HEK293 (cell line): ENCODE measurements around the gene CTCF.

Experiments used
- HOXA7 ChIP-seq: sonication (generic); formaldehyde crosslinking; IDR thresholded peaks from 2 replicates; pipeline ENCODE4 v1.8.1; 2022; ENCODE audit warnings: missing genetic modification reagents, borderline replicate concordance
- PATZ1 ChIP-seq: fragments of 450-650 bp; formaldehyde crosslinking; IDR thresholded peaks from 2 replicates; pipeline ENCODE4 v1.5.1; 2016; ENCODE audit warnings: missing biosample characterization, missing genetic modification characterization
- PBX3 ChIP-seq: sonication (generic); formaldehyde crosslinking; IDR thresholded peaks from 2 replicates; pipeline ENCODE4 v1.8.1; 2022; ENCODE audit warnings: mild to moderate bottlenecking, moderate library complexity, missing genetic modification reagents
- TSHZ1 ChIP-seq: fragments of 450-650 bp; formaldehyde crosslinking; IDR thresholded peaks from 2 replicates; pipeline ENCODE4 v1.5.1; 2016; ENCODE audit warnings: missing biosample characterization, missing genetic modification characterization, borderline replicate concordance
- ZBTB6 ChIP-seq: fragments of 450-650 bp; formaldehyde crosslinking; IDR thresholded peaks from 2 replicates; pipeline ENCODE4 v1.5.1; 2017; ENCODE audit warnings: missing biosample characterization, missing genetic modification characterization
- ZFHX2 ChIP-seq: fragments of 450-650 bp; formaldehyde crosslinking; conservative IDR thresholded peaks from 2 replicates; pipeline ENCODE4 v1.5.1; 2016; ENCODE audit warnings: missing biosample characterization, missing genetic modification characterization
- ZFP3 ChIP-seq: fragments of 450-650 bp; formaldehyde crosslinking; IDR thresholded peaks from 2 replicates; pipeline ENCODE4 v1.5.1; 2016; ENCODE audit warnings: low read depth, missing biosample characterization, missing genetic modification characterization
- ZFP69B ChIP-seq: fragments of 450-650 bp; formaldehyde crosslinking; IDR thresholded peaks from 2 replicates; pipeline ENCODE4 v1.5.1; 2016; ENCODE audit warnings: missing biosample characterization, missing genetic modification characterization
- ZIC2 ChIP-seq: fragments of 450-650 bp; formaldehyde crosslinking; IDR thresholded peaks from 2 replicates; pipeline ENCODE4 v1.5.1; 2016; ENCODE audit warnings: missing biosample characterization, missing genetic modification characterization
- ZNF133 ChIP-seq: fragments of 450-650 bp; formaldehyde crosslinking; IDR thresholded peaks from 2 replicates; pipeline ENCODE4 v1.5.1; 2016; ENCODE audit warnings: missing biosample characterization, missing genetic modification characterization
- ZNF138 ChIP-seq: fragments of 450-650 bp; formaldehyde crosslinking; IDR thresholded peaks from 2 replicates; pipeline ENCODE4 v1.5.1; 2016; ENCODE audit warnings: missing biosample characterization, missing genetic modification characterization, borderline replicate concordance
- ZNF184 ChIP-seq: fragments of 450-650 bp; IDR thresholded peaks from 2 replicates; pipeline ENCODE4 v1.5.1; 2018; ENCODE audit warnings: missing biosample characterization, mild to moderate bottlenecking, missing genetic modification characterization
- ZNF211 ChIP-seq: fragments of 450-650 bp; formaldehyde crosslinking; IDR thresholded peaks from 2 replicates; pipeline ENCODE4 v1.5.1; 2016; ENCODE audit warnings: low read depth, missing biosample characterization, missing genetic modification characterization
- ZNF223 ChIP-seq: fragments of 450-650 bp; formaldehyde crosslinking; IDR thresholded peaks from 2 replicates; pipeline ENCODE4 v1.5.1; 2016; ENCODE audit warnings: missing biosample characterization, missing genetic modification characterization
- ZNF26 ChIP-seq: fragments of 450-650 bp; formaldehyde crosslinking; IDR thresholded peaks from 2 replicates; pipeline ENCODE4 v1.5.1; 2016; ENCODE audit warnings: missing biosample characterization, missing genetic modification characterization
- ZNF341 ChIP-seq: fragments of 450-650 bp; formaldehyde crosslinking; IDR thresholded peaks from 2 replicates; pipeline ENCODE4; 2016; ENCODE audit warnings: low read depth, missing biosample characterization, missing genetic modification characterization
- ZNF488 ChIP-seq: fragments of 450-650 bp; formaldehyde crosslinking; IDR thresholded peaks from 2 replicates; pipeline ENCODE4 v1.5.1; 2016; ENCODE audit warnings: missing biosample characterization, missing genetic modification characterization
- ZNF510 ChIP-seq: fragments of 450-650 bp; formaldehyde crosslinking; IDR thresholded peaks from 2 replicates; pipeline ENCODE4 v1.5.1; 2018; ENCODE audit warnings: mild to moderate bottlenecking, missing genetic modification characterization, missing biosample characterization; ENCODE audit not compliant: insufficient replicate concordance
- ZNF549 ChIP-seq: fragments of 450-650 bp; IDR thresholded peaks from 2 replicates; pipeline ENCODE4 v1.5.1; 2018; ENCODE audit warnings: missing biosample characterization, missing genetic modification characterization, mild to moderate bottlenecking, inconsistent platforms, moderate library complexity
- ZNF596 ChIP-seq: fragments of 450-650 bp; IDR thresholded peaks from 2 replicates; pipeline ENCODE4 v1.5.0; 2018; ENCODE audit warnings: missing biosample characterization, mild to moderate bottlenecking, missing genetic modification characterization, moderate library complexity
- ZNF621 ChIP-seq: fragments of 450-650 bp; formaldehyde crosslinking; IDR thresholded peaks from 2 replicates; pipeline ENCODE4 v1.5.1; 2017; ENCODE audit warnings: missing biosample characterization, missing genetic modification characterization
- ZNF658 ChIP-seq: fragments of 450-650 bp; formaldehyde crosslinking; IDR thresholded peaks from 2 replicates; pipeline ENCODE4; 2016; ENCODE audit warnings: missing biosample characterization, missing genetic modification characterization
- ZNF670 ChIP-seq: fragments of 450-650 bp; formaldehyde crosslinking; IDR thresholded peaks from 2 replicates; pipeline ENCODE4 v1.5.1; 2016; ENCODE audit warnings: missing biosample characterization, missing genetic modification characterization, low read depth
- ZNF707 ChIP-seq: fragments of 450-650 bp; formaldehyde crosslinking; IDR thresholded peaks from 2 replicates; pipeline ENCODE4 v1.5.1; 2016; ENCODE audit warnings: missing biosample characterization, missing genetic modification characterization
- ZNF791 ChIP-seq: fragments of 450-650 bp; formaldehyde crosslinking; IDR thresholded peaks from 2 replicates; pipeline ENCODE4 v1.5.1; 2016; ENCODE audit warnings: missing biosample characterization, missing genetic modification characterization
- ZNF830 ChIP-seq: fragments of 450-650 bp; IDR thresholded peaks from 2 replicates; pipeline ENCODE4 v1.5.0; 2018; ENCODE audit warnings: missing biosample characterization, missing genetic modification characterization, low read depth, mild to moderate bottlenecking, moderate library complexity
- ZSCAN23 ChIP-seq: fragments of 450-650 bp; formaldehyde crosslinking; IDR thresholded peaks from 2 replicates; pipeline ENCODE4 v1.5.1; 2016; ENCODE audit warnings: missing biosample characterization, missing genetic modification characterization
- ZXDB ChIP-seq: fragments of 450-650 bp; formaldehyde crosslinking; IDR thresholded peaks from 2 replicates; pipeline ENCODE4 v1.5.1; 2016; ENCODE audit warnings: missing biosample characterization, missing genetic modification characterization

The CTCF gene

GRCh38 chr16:67667817-67668494 lies 105.6 kb downstream of the CTCF start (continued):
- TF ChIP-seq ZNF549 (tag by site-specific recombination), result no peak
- TF ChIP-seq HOXA7 (CRISPR knock-in tag), result no peak
- 0 out of 2 replicates have a peak, but pooled peaks have one; percentile 14 for TF ChIP-seq PATZ1 (tag by site-specific recombination)
- TF ChIP-seq PBX3, result no peak
- TF ChIP-seq ZNF211 (tag by site-specific recombination), result no peak
- TF ChIP-seq ZSCAN23 (tag by site-specific recombination), result no peak
- no peak for TF ChIP-seq ZFP3 (tag by site-specific recombination)
- no peak for TF ChIP-seq ZNF184 (tag by site-specific recombination)
- no peak for TF ChIP-seq ZFHX2 (tag by site-specific recombination)
- TF ChIP-seq ZNF510 (tag by site-specific recombination), result no peak
- no peak for TF ChIP-seq TSHZ1 (tag by site-specific recombination)
- TF ChIP-seq ZNF621 (tag by site-specific recombination), result no peak
- no peak for TF ChIP-seq ZNF596 (tag by site-specific recombination)
- no peak for TF ChIP-seq ZNF670 (tag by site-specific recombination)
- TF ChIP-seq ZXDB (tag by site-specific recombination), result no peak
- TF ChIP-seq ZNF223, result no peak
- TF ChIP-seq ZNF830 (tag by site-specific recombination), result no peak
- peak; percentile 83 for TF ChIP-seq ZFP69B (tag by site-specific recombination)
- TF ChIP-seq ZNF488 (tag by site-specific recombination), result no peak
- TF ChIP-seq ZNF341 (tag by site-specific recombination), result peak; percentile 88
- no peak for TF ChIP-seq ZNF26 (tag by site-specific recombination)
- no peak for TF ChIP-seq ZNF707 (tag by site-specific recombination)
- TF ChIP-seq ZBTB6 (tag by site-specific recombination), result peak; percentile 54
- TF ChIP-seq ZNF791, result no peak
- no peak for TF ChIP-seq ZNF138 (tag by site-specific recombination)
- no peak for TF ChIP-seq ZNF133
- no peak for TF ChIP-seq ZIC2 (tag by site-specific recombination)
- no peak for TF ChIP-seq ZNF658 (tag by site-specific recombination)
